GM12891 (cell line): ENCODE results near the gene RNF157.

Experiments
- POLR2A ChIP-seq: IDR thresholded peaks from 2 replicates; pipeline ENCODE4 v1.6.1; 2011; ENCODE audit warnings: low read depth, low read length, control low read depth
- TAF1 ChIP-seq: IDR thresholded peaks from 2 replicates; pipeline ENCODE4 v1.6.1; 2011; ENCODE audit warnings: low read depth, low read length, control low read depth

GRCh38 chr17:76149214-76149613, 91.1 kb downstream of the RNF157 start:
- TF ChIP-seq POLR2A = no peak
- TF ChIP-seq TAF1 = no peak
